Esophagus muscularis mucosa (tissue), 4 donors: ENCODE data around the gene GRHL1.

Source experiments
- EP300 ChIP-seq: sonication (generic); formaldehyde crosslinking; IDR thresholded peaks from one replicate; pipeline ENCODE4 v1.6.1; 2017; ENCODE audit warnings: antibody characterized with exemption
- POLR2A ChIP-seq: fragments of 450-650 bp; IDR thresholded peaks from one replicate; pipeline ENCODE4 v1.6.1; 2017; ENCODE audit warnings: antibody characterized with exemption, moderate library complexity, mild to moderate bottlenecking, low read depth
- TF ChIP-seq, protein P1 (sequence below), 3 experiments: fragments of 200-600 bp in 2 of 3; fragments of 450-650 bp in 1 of 3; sonication (generic) in 2 of 3; IDR thresholded peaks; one replicate each; pipeline ENCODE4 v1.5.1; 2017 to 2019; ENCODE audit warnings: antibody characterized with exemption in 3 of 3, mild to moderate bottlenecking in 2 of 3, moderate library complexity in 1 of 3

DNA sequence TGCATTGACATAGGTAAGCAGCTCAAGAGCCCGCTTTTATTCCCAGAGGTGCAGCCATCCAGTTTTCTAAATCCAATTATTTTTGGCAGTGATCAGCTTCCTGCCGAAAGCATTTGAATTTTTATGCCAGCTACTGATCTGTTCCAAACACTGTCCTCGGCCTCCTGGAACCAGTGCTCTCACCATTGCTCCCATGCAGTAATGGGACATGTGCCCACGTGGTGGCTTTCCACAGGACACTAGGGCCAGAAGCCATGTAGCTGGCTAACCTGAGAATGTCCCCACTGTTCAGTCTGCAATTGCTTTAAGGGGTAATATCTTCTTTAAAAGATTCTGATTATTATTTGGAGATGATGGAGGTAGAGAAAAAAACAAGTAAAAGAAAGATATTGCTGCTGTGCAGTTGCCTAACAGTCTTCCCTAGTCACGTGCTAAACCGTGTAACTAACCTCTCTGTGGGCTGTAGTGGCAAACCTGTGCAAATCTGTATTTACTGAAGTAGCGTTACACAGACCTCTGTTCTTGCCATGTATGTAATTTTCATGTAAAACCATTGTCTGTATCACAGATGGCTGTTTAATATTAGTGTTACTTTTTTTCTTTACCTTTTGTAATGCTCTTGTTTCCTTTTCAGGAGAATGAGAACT lies 13.0 kb downstream of the GRHL1 start:
- TF ChIP-seq, protein P1, sequence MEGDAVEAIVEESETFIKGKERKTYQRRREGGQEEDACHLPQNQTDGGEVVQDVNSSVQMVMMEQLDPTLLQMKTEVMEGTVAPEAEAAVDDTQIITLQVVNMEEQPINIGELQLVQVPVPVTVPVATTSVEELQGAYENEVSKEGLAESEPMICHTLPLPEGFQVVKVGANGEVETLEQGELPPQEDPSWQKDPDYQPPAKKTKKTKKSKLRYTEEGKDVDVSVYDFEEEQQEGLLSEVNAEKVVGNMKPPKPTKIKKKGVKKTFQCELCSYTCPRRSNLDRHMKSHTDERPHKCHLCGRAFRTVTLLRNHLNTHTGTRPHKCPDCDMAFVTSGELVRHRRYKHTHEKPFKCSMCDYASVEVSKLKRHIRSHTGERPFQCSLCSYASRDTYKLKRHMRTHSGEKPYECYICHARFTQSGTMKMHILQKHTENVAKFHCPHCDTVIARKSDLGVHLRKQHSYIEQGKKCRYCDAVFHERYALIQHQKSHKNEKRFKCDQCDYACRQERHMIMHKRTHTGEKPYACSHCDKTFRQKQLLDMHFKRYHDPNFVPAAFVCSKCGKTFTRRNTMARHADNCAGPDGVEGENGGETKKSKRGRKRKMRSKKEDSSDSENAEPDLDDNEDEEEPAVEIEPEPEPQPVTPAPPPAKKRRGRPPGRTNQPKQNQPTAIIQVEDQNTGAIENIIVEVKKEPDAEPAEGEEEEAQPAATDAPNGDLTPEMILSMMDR (IDR thresholded peaks at IDR 0.05), result no peak
- TF ChIP-seq POLR2A, result no peak
- no peak for TF ChIP-seq EP300
